Measurements from ENCODE around the gene CACNA2D4.

DNA sequence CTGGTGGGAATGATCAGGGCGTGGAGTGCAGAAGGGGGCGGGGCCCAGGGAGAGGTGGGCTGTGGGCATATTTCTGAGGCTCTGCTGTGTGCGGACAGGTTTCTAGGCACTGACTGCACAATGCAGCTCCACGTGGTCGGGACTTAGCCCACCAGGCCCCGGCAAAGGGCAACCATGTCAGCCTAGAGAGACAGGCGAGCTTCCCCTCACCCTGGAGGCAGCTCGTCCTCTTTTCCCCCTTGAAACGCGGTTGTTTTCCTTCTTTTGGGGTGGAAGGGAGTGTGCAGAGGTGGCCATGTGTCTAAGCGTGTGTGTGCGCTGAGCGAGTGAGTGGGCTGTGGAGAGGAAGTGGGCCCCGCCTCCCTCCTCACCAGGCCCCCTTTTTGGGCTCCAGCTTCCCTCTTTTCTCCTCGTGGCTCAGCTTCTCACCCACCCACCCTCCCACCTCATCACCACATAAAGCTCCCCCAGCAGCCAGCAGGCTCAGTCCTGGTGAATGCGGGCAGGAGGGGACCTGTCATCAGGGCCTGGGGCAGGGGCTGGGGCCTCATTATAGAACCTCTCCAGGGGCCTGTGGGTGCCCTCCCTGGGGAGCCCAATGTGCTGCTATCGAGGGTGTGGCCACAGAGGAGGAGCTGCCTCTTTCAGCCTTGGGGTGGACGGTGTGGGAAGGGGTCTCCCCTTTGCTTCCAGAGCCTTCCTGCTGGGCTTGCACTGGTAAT is 76.1 kb downstream of the CACNA2D4 start:
- no peak for TF ChIP-seq BHLHE40 (IDR thresholded peaks at IDR 0.05; ENCODE audit: borderline replicate concordance)
- TF ChIP-seq SP1 (IDR thresholded peaks at IDR 0.05) = no peak
- no peak for TF ChIP-seq FOXA1 (IDR thresholded peaks at IDR 0.05)
- no peak for TF ChIP-seq SUZ12 (IDR thresholded peaks at IDR 0.05)
- TF ChIP-seq CTBP1 (IDR thresholded peaks at IDR 0.05; ENCODE audit: borderline replicate concordance) = no peak
- TF ChIP-seq L3MBTL2 (conservative IDR thresholded peaks at IDR 0.05) = no peak
- TF ChIP-seq FOXK2 (IDR thresholded peaks at IDR 0.05) = no peak
- no peak for TF ChIP-seq ELF4 (IDR thresholded peaks at IDR 0.05)
- no peak for TF ChIP-seq FOXM1 (IDR thresholded peaks at IDR 0.05; ENCODE audit: borderline replicate concordance)
- TF ChIP-seq NFRKB (IDR thresholded peaks at IDR 0.05) = no peak
- no peak for TF ChIP-seq ZNF384 (IDR thresholded peaks at IDR 0.05)
- TF ChIP-seq LEF1 (IDR thresholded peaks at IDR 0.05; ENCODE audit: borderline replicate concordance) = no peak
- TF ChIP-seq TARDBP (IDR thresholded peaks at IDR 0.05) = no peak
- no peak for TF ChIP-seq HDGF (IDR thresholded peaks at IDR 0.05; ENCODE audit: borderline replicate concordance)

Data from HEK293T (cell line).